Duodenal mucosa (tissue), 2 donors: ENCODE measurements around the gene SECTM1.
A peak's percentile ranks its signal among the peaks of the same experiment; 100 is the strongest.

ENCODE experiments used
- H3K27ac ChIP-seq: one replicate; pipeline ENCODE4 v1.7.0; 2013; ENCODE audit warnings: low read depth, low read length
- H3K27me3 ChIP-seq, 2 donors: one replicate each; pipeline ENCODE4 v1.7.0; 2013; ENCODE audit warnings: low read length in 2 of 2, control low read depth in 1 of 2; ENCODE audit not compliant: insufficient read depth in 2 of 2, control insufficient read depth in 1 of 2
- H3K36me3 ChIP-seq, 2 donors: one replicate each; pipeline ENCODE4 v1.7.0; 2013; ENCODE audit warnings: low read length in 2 of 2, control low read depth in 1 of 2; ENCODE audit not compliant: insufficient read depth in 2 of 2, control insufficient read depth in 1 of 2
- H3K4me1 ChIP-seq, 2 donors: one replicate each; pipeline ENCODE4 v1.7.0; 2013; ENCODE audit warnings: low read length in 2 of 2, control low read depth in 1 of 2; ENCODE audit not compliant: insufficient read depth in 2 of 2, control insufficient read depth in 1 of 2
- H3K4me3 ChIP-seq, 2 donors: one replicate each; pipeline ENCODE4 v1.7.0; 2013; ENCODE audit warnings: low read length in 2 of 2, low read depth in 1 of 2
- H3K9ac ChIP-seq, 2 donors: one replicate each; pipeline ENCODE4 v1.7.0; 2013; ENCODE audit warnings: low read length in 2 of 2, low read depth in 1 of 2
- H3K9me3 ChIP-seq, 2 donors: one replicate each; pipeline ENCODE4 v1.7.0; 2013; ENCODE audit warnings: low read length in 2 of 2, control low read depth in 1 of 2; ENCODE audit not compliant: control insufficient read depth in 1 of 2

The SECTM1 gene

GRCh38 chr17:82334622-82335394 is 1.2 kb upstream of the SECTM1 start:
- Histone ChIP-seq H3K4me1 (peaks cover 42 to 63% of the 10 kb centered on the region in 2 donors), H3K27ac (no peak overlapping the region), H3K9me3 (no peaks in the 10 kb centered on the region), H3K27me3 (peaks cover 14 to 19% of the 10 kb centered on the region in 2 donors), H3K4me3 (peak overlapping the region; percentile 67 to 79), H3K9ac (peak overlapping the region; percentile 60 to 70), H3K36me3 (no peaks in the 10 kb centered on the region)

GRCh38 chr17:82334204-82334621 is 647 bp upstream of the SECTM1 start:
- no peaks in the 10 kb centered on the region for H3K36me3 ChIP-seq
- no peak overlapping the region for H3K27ac ChIP-seq
- peaks cover 43 to 64% of the 10 kb centered on the region in 2 donors for H3K4me1 ChIP-seq
- H3K9me3 ChIP-seq, result no peaks in the 10 kb centered on the region
- peak overlapping the region; percentile 67 to 79 for H3K4me3 ChIP-seq
- peaks cover 14 to 19% of the 10 kb centered on the region in 2 donors for H3K27me3 ChIP-seq
- H3K9ac ChIP-seq, result peak overlapping the region in 1 of 2 donors; percentile 70

- Histone ChIP-seq H3K4me3 (peak overlapping the region; percentile 79), H3K9me3 (no peaks in the 10 kb centered on the region), H3K27me3 (peaks cover 14 to 19% of the 10 kb centered on the region in 2 donors), H3K27ac (peak overlapping the region; percentile 63), H3K9ac (peak overlapping the region; percentile 69 to 72), H3K4me1 (peaks cover 48 to 71% of the 10 kb centered on the region in 2 donors), H3K36me3 (no peaks in the 10 kb centered on the region)
These were observed 792 bp downstream of the SECTM1 start for GRCh38 chr17:82332669-82333278.

DNA sequence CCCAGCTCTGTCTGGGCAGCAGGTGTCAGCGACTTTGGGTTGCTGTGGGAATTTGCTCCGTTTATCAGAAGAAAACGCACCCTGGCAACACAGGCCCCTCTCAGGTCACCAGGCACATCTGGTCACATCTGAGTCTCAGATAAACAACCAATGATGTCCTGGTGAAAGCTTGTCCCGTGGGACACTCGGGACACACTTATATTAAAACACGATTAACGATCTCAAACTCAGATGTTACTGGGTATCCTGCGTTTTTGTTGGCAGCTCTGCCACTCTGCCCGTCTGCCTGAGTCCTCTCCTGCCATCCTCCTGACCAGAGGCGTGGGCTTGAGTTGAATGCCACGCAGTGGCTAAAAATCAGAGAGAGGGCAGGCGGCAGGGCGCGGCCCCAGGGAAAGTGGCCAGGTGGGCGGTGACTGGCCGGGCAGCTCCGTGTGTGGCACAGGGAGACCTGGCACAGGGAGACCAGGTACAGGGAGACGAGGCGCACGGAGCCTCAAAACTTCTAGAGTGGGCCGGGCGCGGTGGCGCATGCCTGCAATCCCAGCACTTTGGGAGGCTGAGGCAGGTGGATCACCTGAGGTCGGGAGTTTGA is 2.1 kb downstream of the SECTM1 start:
- Histone ChIP-seq H3K9ac (peak overlapping the region; percentile 2 to 57), H3K27me3 (peaks cover 14 to 19% of the 10 kb centered on the region in 2 donors), H3K27ac (no peak overlapping the region), H3K4me1 (peaks cover 52 to 71% of the 10 kb centered on the region in 2 donors), H3K36me3 (no peaks in the 10 kb centered on the region), H3K4me3 (peak overlapping the region; percentile 15 to 79), H3K9me3 (no peaks in the 10 kb centered on the region)

GRCh38 chr17:82330322-82331239 is 3.0 kb downstream of the SECTM1 start:
- Histone ChIP-seq H3K36me3 (no peaks in the 10 kb centered on the region), H3K9ac (peak overlapping the region; percentile 32 to 57), H3K9me3 (no peaks in the 10 kb centered on the region), H3K4me1 (peaks cover 54 to 72% of the 10 kb centered on the region in 2 donors), H3K27me3 (peaks cover 14 to 19% of the 10 kb centered on the region in 2 donors), H3K4me3 (peak overlapping the region; percentile 10 to 43), H3K27ac (no peak overlapping the region)

- Histone ChIP-seq H3K9ac (peak overlapping the region; percentile 32 to 57), H3K4me3 (peak overlapping the region; percentile 10 to 43), H3K9me3 (no peaks in the 10 kb centered on the region), H3K27ac (no peak overlapping the region), H3K4me1 (peaks cover 61 to 72% of the 10 kb centered on the region in 2 donors), H3K36me3 (no peaks in the 10 kb centered on the region), H3K27me3 (peaks cover 14 to 19% of the 10 kb centered on the region in 2 donors)
These were observed 3.8 kb downstream of the SECTM1 start for GRCh38 chr17:82329683-82330321.

- Histone ChIP-seq H3K9me3 (no peaks in the 10 kb centered on the region), H3K9ac (peak overlapping the region; percentile 57 to 58), H3K27me3 (peaks cover 14 to 19% of the 10 kb centered on the region in 2 donors), H3K36me3 (no peaks in the 10 kb centered on the region), H3K4me1 (peaks cover 58 to 67% of the 10 kb centered on the region in 2 donors), H3K27ac (peak overlapping the region; percentile 83), H3K4me3 (no peak overlapping the region)
These were observed 4.5 kb downstream of the SECTM1 start for GRCh38 chr17:82328994-82329507.

GRCh38 chr17:82328141-82328993 is 5.2 kb downstream of the SECTM1 start:
- peaks cover 58 to 67% of the 10 kb centered on the region in 2 donors for H3K4me1 ChIP-seq
- peak overlapping the region; percentile 83 for H3K27ac ChIP-seq
- H3K4me3 ChIP-seq, result peak overlapping the region in 1 of 2 donors; percentile 1
- peaks cover 14 to 19% of the 10 kb centered on the region in 2 donors for H3K27me3 ChIP-seq
- H3K36me3 ChIP-seq, result no peaks in the 10 kb centered on the region
- peak overlapping the region; percentile 54 to 57 for H3K9ac ChIP-seq
- H3K9me3 ChIP-seq, result no peaks in the 10 kb centered on the region
